Spleen (tissue), 11 donors: ENCODE measurements around the gene PDCD1. TPM values are rescaled to one million over a fixed set of nuclear protein-coding genes. Genes with fewer than 3 reads are reported as not detected.

Experiments
- DNase-seq: peaks from one replicate; pipeline ENCODE4 v3.0.0-alpha.2; 2020
- H3K27ac ChIP-seq, 8 donors: fragments of 200-600 bp; sonication (generic) in 7 of 8; 1 replicate in 4 of 8; 2 replicates in 4 of 8; pipeline versions ENCODE4 v1.5.0 to v1.8.0; 2016 to 2021; ENCODE audit warnings: inconsistent platforms in 4 of 8, mild to moderate bottlenecking in 4 of 8, moderate library complexity in 1 of 8
- H3K27me3 ChIP-seq, 7 donors: fragments of 200-600 bp; sonication (generic) in 6 of 7; replicated peaks in 1 of 7; 1 replicate in 4 of 7; 2 replicates in 3 of 7; pipeline versions ENCODE4 v1.5.0 to v1.8.0; 2016 to 2021; ENCODE audit warnings: inconsistent platforms in 3 of 7, mild to moderate bottlenecking in 1 of 7
- H3K36me3 ChIP-seq, 6 donors: fragments of 200-600 bp; sonication (generic) in 5 of 6; 1 replicate in 4 of 6; 2 replicates in 2 of 6; pipeline versions ENCODE4 v1.5.0 to v1.8.0; 2016 to 2021; ENCODE audit warnings: inconsistent platforms in 2 of 6
- H3K4me1 ChIP-seq, 6 donors: fragments of 200-600 bp; sonication (generic) in 5 of 6; 1 replicate in 3 of 6; 2 replicates in 3 of 6; pipeline versions ENCODE4 v1.5.0 to v1.8.0; 2016 to 2021; ENCODE audit warnings: inconsistent platforms in 3 of 6
- H3K4me3 ChIP-seq, 8 donors: fragments of 200-600 bp; sonication (generic) in 7 of 8; 1 replicate in 4 of 8; 2 replicates in 4 of 8; pipeline versions ENCODE4 v1.5.0 to v1.8.0; 2016 to 2021; ENCODE audit warnings: inconsistent platforms in 4 of 8, mild to moderate bottlenecking in 4 of 8, moderate library complexity in 2 of 8
- H3K9me3 ChIP-seq, 8 donors: fragments of 200-600 bp; sonication (generic) in 7 of 8; 1 replicate in 4 of 8; 2 replicates in 4 of 8; pipeline versions ENCODE4 v1.5.0 to v1.8.0; 2016 to 2021; ENCODE audit warnings: inconsistent platforms in 4 of 8
- POLR2A ChIP-seq, 3 donors: fragments of 450-650 bp; IDR thresholded peaks; one replicate each; pipeline ENCODE4 v1.5.1; 2017; ENCODE audit warnings: antibody characterized with exemption in 3 of 3, mild to moderate bottlenecking in 1 of 3
- POLR2AphosphoS5 ChIP-seq, 3 donors: sonication (generic); formaldehyde crosslinking; IDR thresholded peaks; one replicate each; pipeline ENCODE4 v1.5.1; 2017; ENCODE audit warnings: antibody characterized with exemption in 3 of 3
- WGBS, 5 donors: extraction: QIAGEN DNeasy Blood & Tissue Kit in 3 of 5; methylation state at CpG; one replicate each; pipeline versions ENCODE4 v1.1.5 to v1.1.7; 2013 to 2018; 5-methylcytosine and 5-hydroxymethylcytosine counted together
- intact Hi-C: fragments of 100-400 bp; cut with DNase I; formaldehyde crosslinking; loops from one replicate; pipeline ENCODE4 v1.15.0; 2023; ENCODE audit warnings: low total_unique reads
- polyA plus RNA-seq, 3 donors: library from polyadenylated mRNA; stranded (reverse); fragments of 200-250 nt; gene quantifications; one replicate each; pipeline ENCODE4 v1.2.1, GENCODE V29; 2013
- total RNA-seq, 7 donors: library from RNA; depleted of rRNA in 3 of 7; stranded (reverse); fragments of >200 nt in 3 of 7; fragmentation: NEBNext Ultra II Directional in 4 of 7; extraction: Animal tissue kit (Norgen Biotek cat#: 25700) in 4 of 7; gene quantifications; one replicate each; pipeline versions ENCODE4 v1.1.0 to v1.2.1, GENCODE V29; 2016 to 2021
- TF ChIP-seq, protein P1 (sequence below), 11 experiments: fragments of 200-600 bp in 7 of 11; fragments of 450-650 bp in 4 of 11; sonication (generic) in 4 of 11; IDR thresholded peaks in 8 of 11; conservative IDR thresholded peaks in 3 of 11; 1 replicate in 7 of 11; 2 replicates in 4 of 11; pipeline versions ENCODE4 v1.4.0 to v1.8.0; 2016 to 2021; ENCODE audit warnings: antibody characterized with exemption in 11 of 11, inconsistent platforms in 4 of 11, mild to moderate bottlenecking in 1 of 11
- donor health status: healthy with polysubstance abuse.
- donor health status: DM: no; HTN: no; CAD: no; lungs with moderate emphysema.
- donor health status: DM: no; HTN: no; CAD: no.
- donor health status: Bipolar disorder and iron deficiency.
- donor health status: healthy.
- donor health status: DM: no; HTN: no; CAD: no.
- donor health status: DM: yes; HTN: yes; CAD: no.

Gene PDCD1
- total and polyA plus RNA-seq, 10 donors = 2.7 to 7.9 (median 5.3) TPM

DNA sequence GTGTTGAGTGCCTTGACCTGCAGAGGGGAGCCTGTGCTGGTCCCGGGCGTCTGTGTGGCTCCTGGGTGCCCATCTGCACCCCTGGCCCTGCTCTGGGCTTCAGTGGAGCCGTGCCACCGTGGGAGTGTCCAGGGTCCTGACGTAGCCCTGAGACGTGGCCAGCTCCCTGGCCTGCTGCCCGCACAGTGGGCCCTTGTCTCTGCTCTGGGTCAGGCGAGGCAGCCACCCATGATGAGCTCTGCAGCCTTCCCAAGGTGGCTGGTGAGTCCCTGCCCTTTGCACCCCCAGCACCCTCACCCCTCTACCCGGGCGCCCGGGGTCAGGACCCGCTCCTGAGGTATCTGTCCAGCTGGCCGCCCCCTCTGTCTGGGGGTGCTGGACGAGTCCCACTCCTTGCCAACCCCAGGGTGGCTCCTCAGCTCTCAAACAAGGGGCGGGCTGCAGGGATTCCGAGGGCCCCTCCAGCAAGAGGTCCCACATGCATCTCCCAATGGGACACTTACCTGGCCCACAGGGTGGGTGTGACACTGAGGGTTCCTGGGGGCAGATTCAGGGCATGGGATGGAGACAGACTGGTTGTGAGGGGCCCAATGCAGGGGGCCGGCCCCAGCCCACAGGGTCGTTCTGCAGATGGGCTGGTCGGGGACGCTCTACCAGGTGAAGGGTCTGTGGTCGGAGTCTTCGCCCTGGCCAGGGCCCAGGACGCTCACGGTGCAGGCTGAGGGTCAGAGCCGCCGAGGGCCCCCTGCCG lies 47.3 kb downstream of the PDCD1 start:
- no peak overlapping the region for H3K4me3 ChIP-seq
- H3K27ac ChIP-seq = peak overlapping the region in 2 of 8 donors; percentile 23 to 51
- H3K4me1 ChIP-seq = peaks cover 0 to 14% (median 0%) of the 10 kb centered on the region in 6 donors
- DNase-seq = no peak
- intact Hi-C loops = no loop called here
- no peaks in the 10 kb centered on the region for H3K9me3 ChIP-seq
- peaks cover 0 to 60% (median 1%) of the 10 kb centered on the region in 7 donors for H3K27me3 ChIP-seq
- TF ChIP-seq, protein P1, sequence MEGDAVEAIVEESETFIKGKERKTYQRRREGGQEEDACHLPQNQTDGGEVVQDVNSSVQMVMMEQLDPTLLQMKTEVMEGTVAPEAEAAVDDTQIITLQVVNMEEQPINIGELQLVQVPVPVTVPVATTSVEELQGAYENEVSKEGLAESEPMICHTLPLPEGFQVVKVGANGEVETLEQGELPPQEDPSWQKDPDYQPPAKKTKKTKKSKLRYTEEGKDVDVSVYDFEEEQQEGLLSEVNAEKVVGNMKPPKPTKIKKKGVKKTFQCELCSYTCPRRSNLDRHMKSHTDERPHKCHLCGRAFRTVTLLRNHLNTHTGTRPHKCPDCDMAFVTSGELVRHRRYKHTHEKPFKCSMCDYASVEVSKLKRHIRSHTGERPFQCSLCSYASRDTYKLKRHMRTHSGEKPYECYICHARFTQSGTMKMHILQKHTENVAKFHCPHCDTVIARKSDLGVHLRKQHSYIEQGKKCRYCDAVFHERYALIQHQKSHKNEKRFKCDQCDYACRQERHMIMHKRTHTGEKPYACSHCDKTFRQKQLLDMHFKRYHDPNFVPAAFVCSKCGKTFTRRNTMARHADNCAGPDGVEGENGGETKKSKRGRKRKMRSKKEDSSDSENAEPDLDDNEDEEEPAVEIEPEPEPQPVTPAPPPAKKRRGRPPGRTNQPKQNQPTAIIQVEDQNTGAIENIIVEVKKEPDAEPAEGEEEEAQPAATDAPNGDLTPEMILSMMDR (IDR thresholded peaks at IDR 0.05 in 8 of 11, conservative IDR thresholded peaks at IDR 0.05 in 3 of 11) = no peak
- TF ChIP-seq POLR2AphosphoS5 (IDR thresholded peaks at IDR 0.05) (no peak), POLR2A (IDR thresholded peaks at IDR 0.05) (no peak)
- H3K36me3 ChIP-seq = no peaks in the 10 kb centered on the region
- 80 to 95% (median 89%) methylated on average over 12 to 27 of the region's 27 CpGs for WGBS, 5 donors

DNA sequence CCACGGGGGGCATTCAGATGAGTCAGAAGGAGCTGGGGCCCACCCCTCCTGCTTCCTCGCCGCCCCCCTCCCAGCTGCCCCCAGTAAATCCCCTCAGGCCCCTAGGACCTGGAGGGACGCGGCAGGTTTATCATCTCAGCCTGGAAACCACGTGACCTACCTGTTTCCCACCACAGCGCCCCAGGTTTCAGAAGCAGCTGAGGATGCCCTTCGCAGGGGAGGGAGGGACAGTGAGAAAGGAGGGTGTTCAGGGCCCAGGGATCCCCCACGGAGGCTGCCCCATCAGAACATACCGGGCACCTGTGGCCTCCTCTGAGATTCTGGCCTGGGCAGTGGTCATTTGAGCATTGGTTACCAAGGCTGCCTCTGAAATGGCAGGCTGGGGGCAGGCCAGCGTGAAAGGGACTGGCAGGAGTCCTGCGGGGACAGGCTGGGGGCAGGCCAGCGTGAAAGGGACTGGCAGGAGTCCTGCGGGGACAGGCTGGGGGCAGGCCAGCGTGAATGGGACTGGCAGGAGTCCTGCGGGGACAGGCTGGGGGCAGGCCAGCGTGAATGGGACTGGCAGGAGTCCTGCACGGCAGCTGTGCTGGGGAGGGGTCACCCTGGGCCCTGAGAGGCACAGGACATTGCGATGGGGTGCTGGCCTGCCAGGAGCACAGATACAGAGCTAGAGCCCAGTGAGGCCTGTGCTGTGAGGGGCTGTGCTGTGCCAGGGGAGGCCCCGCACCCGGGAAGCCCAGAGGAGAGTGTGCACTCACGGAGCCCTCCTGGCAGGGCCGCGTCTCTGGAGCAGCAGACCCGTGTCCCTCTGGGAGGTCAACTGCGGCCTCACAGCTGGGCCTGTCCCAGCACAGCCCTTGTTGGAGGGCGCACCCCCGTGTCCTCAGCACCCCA lies 48.1 kb downstream of the PDCD1 start:
- intact Hi-C loops = no loop called here
- peak; percentile 69 for DNase-seq
- H3K4me3 ChIP-seq = no peak overlapping the region
- TF ChIP-seq POLR2A (IDR thresholded peaks at IDR 0.05) (no peak), POLR2AphosphoS5 (IDR thresholded peaks at IDR 0.05) (no peak)
- TF ChIP-seq, protein P1 (IDR thresholded peaks at IDR 0.05 in 8 of 11, conservative IDR thresholded peaks at IDR 0.05 in 3 of 11) = no peak
- H3K27me3 ChIP-seq = peaks cover 0 to 51% (median 0%) of the 10 kb centered on the region in 7 donors
- H3K4me1 ChIP-seq = peaks cover 0 to 14% (median 0%) of the 10 kb centered on the region in 6 donors
- peak overlapping the region in 2 of 8 donors; percentile 23 to 51 for H3K27ac ChIP-seq
- no peaks in the 10 kb centered on the region for H3K9me3 ChIP-seq
- 72 to 84% (median 80%) methylated on average over 21 to 28 of the region's 28 CpGs for WGBS, 5 donors
- H3K36me3 ChIP-seq = no peaks in the 10 kb centered on the region

DNA sequence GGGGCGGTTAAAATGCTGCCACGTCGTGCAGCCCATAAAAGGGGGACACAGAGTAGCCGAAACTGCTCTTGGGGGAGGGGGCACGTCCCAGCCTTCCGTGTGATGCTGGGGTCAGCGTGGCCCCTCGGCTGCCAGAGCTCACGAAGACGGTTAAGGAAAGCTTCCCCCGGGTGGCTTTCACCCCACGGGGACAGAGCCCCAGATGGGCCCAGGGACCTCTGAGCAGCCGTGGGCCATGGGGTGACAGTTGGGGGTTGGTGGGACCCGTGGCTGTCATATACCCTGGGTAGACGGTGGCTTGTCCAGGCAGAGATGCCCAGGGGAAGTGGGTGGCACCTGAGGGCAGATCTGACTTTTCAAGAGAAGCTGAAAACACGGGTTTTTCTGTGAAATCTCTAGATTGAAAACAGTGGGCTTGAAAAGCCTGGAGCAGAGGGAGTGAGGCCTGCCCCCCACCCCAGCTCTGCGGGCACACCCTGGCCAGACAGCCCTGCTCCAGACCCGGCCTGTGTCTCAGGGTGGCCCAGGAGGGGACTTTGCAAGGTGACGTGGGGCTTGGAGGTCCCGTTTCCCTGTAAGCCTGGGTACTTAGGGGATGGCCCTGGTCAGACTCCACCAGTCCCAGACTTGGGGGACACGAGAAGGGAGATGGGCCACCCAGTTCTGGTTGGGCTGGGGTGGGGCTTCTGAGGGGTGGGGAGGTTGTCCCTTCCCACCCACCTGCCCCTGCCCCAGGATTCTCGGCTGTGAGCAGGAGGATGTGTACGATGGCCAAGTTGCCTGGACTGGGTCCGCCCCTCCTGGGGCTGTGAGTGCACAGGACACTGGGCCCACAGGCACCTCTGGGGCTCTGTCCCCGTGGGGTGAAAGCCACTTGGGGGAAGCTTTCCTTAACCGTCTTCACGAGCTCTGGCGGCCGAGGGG lies 49.0 kb downstream of the PDCD1 start:
- Histone ChIP-seq H3K4me1 (peaks cover 2 to 18% (median 4%) of the 10 kb centered on the region in 6 donors), H3K27ac (no peak overlapping the region), H3K36me3 (no peaks in the 10 kb centered on the region), H3K27me3 (peaks cover 0 to 50% (median 2%) of the 10 kb centered on the region in 7 donors), H3K4me3 (no peak overlapping the region), H3K9me3 (no peaks in the 10 kb centered on the region)
- TF ChIP-seq, protein P1 (IDR thresholded peaks at IDR 0.05 in 8 of 11, conservative IDR thresholded peaks at IDR 0.05 in 3 of 11) = no peak
- TF ChIP-seq POLR2A (IDR thresholded peaks at IDR 0.05) = no peak
- intact Hi-C loops = no loop called here
- peak; percentile 59 for DNase-seq
- 80 to 86% (median 83%) methylated on average over 24 to 29 of the region's 29 CpGs for WGBS, 5 donors
